ENCODE results near the gene NLRP6.

DNA sequence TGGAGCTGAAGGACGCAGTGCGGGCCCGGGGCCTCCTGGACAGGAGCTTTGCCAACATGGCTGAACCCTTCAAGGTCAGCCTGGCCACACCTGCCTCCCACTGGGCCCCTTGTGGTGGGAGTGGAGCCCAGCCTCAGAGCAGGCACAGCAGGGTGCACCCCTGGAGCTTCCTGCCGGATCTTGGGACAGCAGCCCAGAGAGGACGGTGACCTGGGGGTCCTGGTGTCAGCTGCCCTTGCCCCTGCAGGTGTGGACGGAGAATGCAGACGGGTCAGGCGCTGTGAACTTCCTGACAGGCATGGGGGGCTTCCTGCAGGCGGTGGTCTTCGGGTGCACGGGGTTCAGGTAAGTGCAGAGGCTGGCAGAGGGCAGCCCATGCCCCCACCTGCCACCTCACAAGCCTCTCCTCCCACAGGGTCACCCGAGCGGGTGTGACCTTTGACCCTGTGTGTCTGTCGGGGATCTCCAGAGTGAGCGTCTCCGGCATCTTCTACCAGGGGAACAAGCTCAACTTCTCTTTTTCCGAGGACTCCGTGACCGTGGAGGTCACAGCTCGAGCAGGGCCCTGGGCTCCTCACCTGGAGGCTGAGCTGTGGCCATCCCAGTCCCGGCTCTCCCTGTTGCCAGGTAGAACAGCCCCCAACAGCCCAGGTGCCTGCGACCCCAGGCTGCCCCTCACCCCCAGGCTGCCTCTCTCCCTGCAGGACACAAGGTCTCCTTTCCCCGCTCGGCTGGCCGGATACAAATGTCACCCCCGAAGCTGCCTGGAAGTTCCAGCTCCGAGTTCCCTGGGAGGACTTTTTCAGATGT is 15.8 kb downstream of the NLRP6 start:
- TF ChIP-seq, protein P1, sequence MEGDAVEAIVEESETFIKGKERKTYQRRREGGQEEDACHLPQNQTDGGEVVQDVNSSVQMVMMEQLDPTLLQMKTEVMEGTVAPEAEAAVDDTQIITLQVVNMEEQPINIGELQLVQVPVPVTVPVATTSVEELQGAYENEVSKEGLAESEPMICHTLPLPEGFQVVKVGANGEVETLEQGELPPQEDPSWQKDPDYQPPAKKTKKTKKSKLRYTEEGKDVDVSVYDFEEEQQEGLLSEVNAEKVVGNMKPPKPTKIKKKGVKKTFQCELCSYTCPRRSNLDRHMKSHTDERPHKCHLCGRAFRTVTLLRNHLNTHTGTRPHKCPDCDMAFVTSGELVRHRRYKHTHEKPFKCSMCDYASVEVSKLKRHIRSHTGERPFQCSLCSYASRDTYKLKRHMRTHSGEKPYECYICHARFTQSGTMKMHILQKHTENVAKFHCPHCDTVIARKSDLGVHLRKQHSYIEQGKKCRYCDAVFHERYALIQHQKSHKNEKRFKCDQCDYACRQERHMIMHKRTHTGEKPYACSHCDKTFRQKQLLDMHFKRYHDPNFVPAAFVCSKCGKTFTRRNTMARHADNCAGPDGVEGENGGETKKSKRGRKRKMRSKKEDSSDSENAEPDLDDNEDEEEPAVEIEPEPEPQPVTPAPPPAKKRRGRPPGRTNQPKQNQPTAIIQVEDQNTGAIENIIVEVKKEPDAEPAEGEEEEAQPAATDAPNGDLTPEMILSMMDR (IDR thresholded peaks at IDR 0.05; ENCODE audit: poor library complexity), result no peak
- TF ChIP-seq EZH2 (IDR thresholded peaks at IDR 0.05; ENCODE audit: borderline replicate concordance) (no peak), EZH2phosphoT487 (IDR thresholded peaks at IDR 0.05; ENCODE audit: low read depth, severe bottlenecking, unreplicated experiment) (no peak)

Data from hepatocyte (in vitro differentiated cells).